ENCODE results near the gene PCDHA1. TPM values are rescaled to one million over a fixed set of nuclear protein-coding genes. Genes with fewer than 3 reads are reported as not detected.

PCDHA1 gene
- total and polyA plus RNA-seq, 2 donors (not counting 3 experiments of a cell fraction or from before 2014, with no cell fraction given), result 0.04 TPM; not detected in 1

- BruUV-seq (replicated peaks), result no TSS peak
These were observed 10.8 kb downstream of the PCDHA1 start for GRCh38 chr5:140796718-140797095.

More at GRCh38 chr5:140796718-140797095, 10.8 kb downstream of the PCDHA1 start:
- CTCF ChIA-PET, result no interaction called here
- Histone ChIP-seq H3K36me3 (ENCODE audit: control insufficient read depth in 2 of 2, extremely low read depth in 1 of 2, insufficient read depth in 2 of 2, low read length in 2 of 2) (no peaks in the 10 kb centered on the region), H3K27me3 (ENCODE audit: control insufficient read depth in 2 of 2, insufficient read depth in 2 of 2, low read length in 2 of 2) (no peaks in the 10 kb centered on the region), H2AFZ (ENCODE audit: low read depth, low read length) (no peak overlapping the region), H3K79me2 (ENCODE audit: control insufficient read depth, insufficient read depth, low read length) (no peaks in the 10 kb centered on the region), H3K9ac (replicated peaks; ENCODE audit: extremely low read depth, insufficient read depth, low read length) (no peak overlapping the region), H3K9me3 (replicated peaks; ENCODE audit: control insufficient read depth, insufficient read depth, low read length) (no peaks in the 10 kb centered on the region), H3K4me3 (replicated peaks in 1 of 3; ENCODE audit: insufficient read depth in 1 of 3, low read depth in 1 of 3, low read length in 3 of 3) (no peak overlapping the region), H3K9me1 (replicated peaks; ENCODE audit: control insufficient read depth, extremely low read depth, insufficient read depth, low read length) (no peaks in the 10 kb centered on the region), H3K27ac (ENCODE audit: insufficient read depth, low read depth, low read length) (no peak overlapping the region), H4K20me1 (replicated peaks; ENCODE audit: control insufficient read depth, extremely low read depth, insufficient read depth, low read length) (no peaks in the 10 kb centered on the region), H3K4me2 (ENCODE audit: insufficient read depth, low read length) (no peak overlapping the region), H3K4me1 (ENCODE audit: control insufficient read depth, extremely low read depth, insufficient read depth, low read length) (no peaks in the 10 kb centered on the region)
- intact Hi-C loops (cut with micrococcal nuclease) (no loop called here), dilution Hi-C loops (cut with MboI; ENCODE audit: extremely low pct_ligation_motif_present, low sequenced_read_pairs) (no loop called here)
- TF ChIP-seq GATA2 (IDR thresholded peaks at IDR 0.05; ENCODE audit: insufficient read depth, insufficient read length, low read depth, low read length) (no peak), FOS (IDR thresholded peaks at IDR 0.05; ENCODE audit: borderline replicate concordance, insufficient read depth, low read length) (no peak), POLR2A (IDR thresholded peaks at IDR 0.05; ENCODE audit: low read depth, low read length) (no peak), EZH2 (IDR thresholded peaks at IDR 0.05; ENCODE audit: borderline replicate concordance, low read depth, low read length, severe bottlenecking) (no peak), POLR2AphosphoS5 (IDR thresholded peaks at IDR 0.05; ENCODE audit: insufficient read depth, low read depth, low read length) (no peak), CTCF (IDR thresholded peaks at IDR 0.05; ENCODE audit: extremely low read depth in 1 of 2, insufficient read depth in 1 of 2, low read depth in 1 of 2, low read length in 2 of 2) (no peak), JUN (IDR thresholded peaks at IDR 0.05; ENCODE audit: borderline replicate concordance, insufficient read depth, insufficient read length, low read depth) (no peak), MAX (IDR thresholded peaks at IDR 0.05; ENCODE audit: insufficient read depth, insufficient read length) (no peak), MYC (IDR thresholded peaks at IDR 0.05; ENCODE audit: low read depth, low read length) (no peak)
- FAIRE-seq (no peak), DNase-seq (ENCODE audit: low read depth, low spot score) (no peak)
- POLR2A ChIA-PET, result no interaction called here
